GM18907 (cell line): ENCODE measurements around the gene LECT2.
A peak's percentile ranks its signal among the peaks of the same experiment; 100 is the strongest.

ENCODE experiments used
- ATAC-seq: cut with Tn5 transposase; IDR thresholded peaks from one replicate; pipeline ENCODE4 v1.9.1; 2021; ENCODE audit warnings: mild to moderate bottlenecking, moderate library complexity; ENCODE audit not compliant: unreplicated experiment

The LECT2 gene

DNA sequence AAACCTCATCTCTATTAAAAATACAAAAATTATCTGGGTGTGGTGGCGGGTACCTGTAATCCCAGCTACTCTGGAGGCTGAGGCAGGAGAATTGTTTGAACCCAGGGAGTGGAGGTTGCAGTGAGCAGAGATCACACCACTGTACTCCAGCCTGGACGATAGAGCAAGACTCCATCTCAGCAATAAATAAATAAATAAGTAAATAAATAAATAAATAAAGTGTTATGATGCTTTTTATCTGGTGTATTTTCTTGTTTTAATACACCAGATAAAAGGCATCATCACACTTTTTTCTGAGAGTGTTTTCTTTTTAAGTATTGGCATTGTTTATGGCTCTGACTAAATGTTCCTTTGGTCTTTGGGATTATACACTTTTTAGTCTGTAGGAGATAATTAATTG, 24.2 kb upstream of the LECT2 start:
- no peak for ATAC-seq

DNA sequence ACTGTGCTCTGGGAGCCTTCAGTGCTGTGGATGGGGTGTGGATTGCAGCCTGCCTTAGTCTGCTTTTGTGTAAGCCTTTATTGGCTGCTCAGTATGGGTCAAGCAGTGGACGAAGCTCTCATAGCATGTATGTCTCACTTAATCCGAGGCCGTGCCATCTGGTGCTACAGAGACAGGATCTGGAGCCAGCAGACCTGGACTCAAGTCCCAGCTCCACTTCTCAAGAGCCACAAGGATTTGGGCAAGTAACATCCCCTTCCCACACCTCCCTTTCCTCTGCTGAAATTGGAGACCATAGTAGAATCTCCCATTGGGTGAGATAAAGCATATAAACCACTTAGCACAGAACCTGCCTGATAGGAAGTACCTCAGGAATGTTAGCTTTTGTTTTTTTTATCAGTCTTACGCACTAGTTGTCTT, 23.4 kb upstream of the LECT2 start:
- ATAC-seq = no peak

DNA sequence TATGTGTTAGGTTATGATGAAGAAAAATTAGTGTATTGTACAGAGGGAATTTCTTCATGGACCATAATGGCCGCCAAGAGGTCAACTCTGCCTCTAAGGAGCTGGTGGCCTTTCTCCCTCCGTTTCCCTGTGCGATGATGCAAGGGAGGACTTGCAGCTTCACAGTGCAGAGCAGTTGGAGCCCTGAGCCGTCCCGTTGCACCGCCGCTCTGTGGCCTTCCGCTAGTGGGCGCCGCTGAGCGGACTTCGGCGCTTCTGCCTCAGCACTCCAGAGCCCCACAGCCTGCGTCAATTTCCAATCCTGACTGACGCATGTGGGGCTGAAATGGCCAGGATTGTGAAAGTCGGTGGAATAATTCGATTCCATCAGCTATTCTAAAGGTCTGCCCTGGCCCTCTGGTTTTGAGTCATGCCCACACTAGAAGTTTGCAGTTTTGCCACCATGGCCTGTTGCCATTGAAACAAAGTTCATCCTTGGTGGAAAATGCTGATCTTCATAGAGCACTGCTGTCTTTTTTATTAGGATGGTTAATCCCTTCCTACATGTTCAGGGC, 22.7 kb upstream of the LECT2 start:
- peak; percentile 67 for ATAC-seq

DNA sequence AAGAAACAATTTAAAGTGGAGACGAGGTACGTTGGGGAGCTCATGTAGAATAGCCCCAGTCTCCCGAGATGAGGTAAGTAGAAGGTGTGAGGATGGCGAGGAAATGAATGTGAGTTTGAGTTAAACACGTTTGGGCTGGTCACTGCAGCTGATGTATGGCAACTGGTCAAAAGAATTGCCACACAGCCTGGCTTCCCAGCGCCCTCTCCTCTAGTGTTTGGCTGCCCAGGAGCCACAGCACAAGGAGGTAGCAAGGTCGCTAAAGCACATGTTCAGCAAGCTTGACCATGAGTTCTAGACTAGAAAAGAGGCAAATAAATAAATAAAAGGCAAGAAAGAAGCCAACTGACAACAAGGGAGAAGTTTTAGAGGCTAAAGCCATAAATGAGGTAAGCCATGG, 21.4 kb upstream of the LECT2 start:
- ATAC-seq = no peak

DNA sequence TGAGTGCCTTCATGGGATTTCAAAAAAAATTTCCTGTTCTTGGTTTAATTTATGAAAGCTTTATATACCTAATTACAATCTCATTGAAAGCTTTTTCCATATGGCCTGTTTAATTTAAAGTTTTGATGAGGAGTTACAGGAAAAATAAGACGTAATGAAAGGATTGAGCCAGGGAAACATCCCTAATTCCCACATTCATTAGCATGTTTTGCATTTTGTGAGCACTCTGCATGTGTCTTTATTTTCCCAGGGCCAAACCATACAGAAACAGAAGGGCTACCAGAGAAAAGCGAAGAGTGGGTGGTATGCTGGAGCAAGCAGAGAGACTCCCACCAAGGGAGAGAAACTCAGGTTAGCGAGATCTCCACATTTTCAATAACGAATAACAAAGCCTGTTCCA, 20.3 kb upstream of the LECT2 start:
- no peak for ATAC-seq

DNA sequence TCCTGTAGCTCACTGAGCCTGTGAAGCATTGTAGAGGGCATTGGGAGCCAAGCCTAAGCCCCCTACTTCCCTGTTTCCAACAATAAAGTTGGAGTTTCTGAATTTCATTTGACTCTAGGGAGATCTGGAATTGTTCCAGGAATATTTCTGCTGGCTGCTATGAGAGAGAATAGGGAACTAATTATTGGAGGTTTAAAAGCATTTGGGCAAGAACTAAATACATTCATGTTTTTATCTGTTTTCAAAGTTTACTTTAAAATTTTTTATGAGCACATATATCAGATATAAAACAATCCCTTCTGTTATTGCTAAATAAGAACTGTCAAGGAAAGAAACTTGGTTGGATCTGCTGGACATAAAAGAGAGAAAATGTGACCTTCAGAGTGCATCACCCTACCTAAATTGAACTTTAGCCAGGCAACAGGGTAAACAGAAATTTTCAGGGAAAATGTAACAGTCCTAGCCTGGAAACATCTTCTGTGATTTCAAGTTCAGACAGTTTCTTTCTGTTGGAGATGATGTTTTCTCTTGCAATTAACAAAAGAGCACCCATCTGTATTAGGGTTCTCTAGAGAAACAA, 19.3 kb upstream of the LECT2 start:
- ATAC-seq = no peak

DNA sequence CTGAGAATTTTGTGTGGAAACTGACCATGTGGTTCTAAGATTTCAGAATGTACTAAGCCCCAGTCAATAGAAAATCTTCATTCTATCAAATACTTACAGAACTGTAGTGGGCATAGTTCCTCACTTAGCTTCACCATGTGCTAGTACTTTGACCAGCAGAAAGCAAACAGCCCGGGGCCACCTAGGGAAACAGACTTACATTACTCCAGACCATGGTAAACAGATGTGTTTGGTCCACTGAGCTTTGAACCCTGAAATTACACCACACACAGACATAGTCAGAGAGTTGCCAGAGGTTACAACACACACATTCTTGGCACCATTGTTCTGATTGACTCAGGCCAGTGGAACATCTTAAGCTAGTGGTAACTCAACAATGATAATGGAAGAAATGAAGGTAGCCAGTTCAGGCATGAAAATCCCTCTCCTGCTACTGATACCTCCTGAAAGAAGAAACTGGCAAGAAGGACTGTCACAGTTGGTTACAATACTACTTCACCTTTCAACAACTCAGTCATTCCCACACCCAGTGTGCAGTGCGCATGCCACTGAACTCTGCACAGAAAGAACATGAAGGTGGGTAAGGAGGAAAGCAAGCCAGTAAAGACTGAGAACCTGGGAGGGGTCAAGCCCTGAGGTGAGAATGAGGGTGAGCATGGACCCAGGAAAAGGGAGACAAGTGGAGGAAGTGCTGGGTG, 18.7 kb upstream of the LECT2 start:
- ATAC-seq = no peak

DNA sequence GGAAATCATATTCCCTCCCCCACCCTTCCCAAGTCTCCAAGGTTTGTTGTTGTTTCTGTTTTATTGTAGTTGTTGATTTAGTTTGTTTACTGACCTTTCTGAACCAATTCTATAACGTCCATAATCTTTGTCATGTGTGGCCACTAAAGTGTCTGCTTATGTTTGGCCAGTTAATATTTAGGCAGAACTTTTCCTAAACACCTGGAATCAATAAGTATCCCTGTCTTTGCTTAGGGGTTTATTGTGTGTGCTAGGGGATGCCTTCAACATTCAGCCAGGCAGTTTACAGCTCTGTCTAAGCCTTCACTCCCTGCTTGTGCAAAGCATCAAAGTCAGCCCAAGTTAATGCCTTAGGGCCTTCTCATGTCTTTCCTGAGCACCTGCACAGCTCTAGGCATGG, 16.9 kb upstream of the LECT2 start:
- ATAC-seq = no peak

DNA sequence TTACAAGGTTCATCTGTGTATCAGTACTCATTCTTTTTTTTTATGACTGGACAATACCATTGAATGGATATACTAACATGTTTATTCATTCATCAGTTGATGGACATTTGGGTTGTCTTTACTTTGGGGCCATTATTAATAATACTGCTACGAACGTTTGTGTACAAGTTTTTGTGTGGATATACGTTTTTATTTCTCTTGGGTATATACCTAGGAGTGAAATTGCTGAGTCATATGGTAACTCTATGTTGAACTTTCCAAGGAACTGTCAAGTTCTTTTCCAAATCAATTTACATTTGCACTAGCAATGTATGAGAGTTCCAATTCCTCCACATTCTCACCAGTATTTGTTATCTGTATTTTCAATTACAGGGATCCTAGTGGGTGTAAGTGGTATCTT, 12.0 kb upstream of the LECT2 start:
- ATAC-seq = no peak

DNA sequence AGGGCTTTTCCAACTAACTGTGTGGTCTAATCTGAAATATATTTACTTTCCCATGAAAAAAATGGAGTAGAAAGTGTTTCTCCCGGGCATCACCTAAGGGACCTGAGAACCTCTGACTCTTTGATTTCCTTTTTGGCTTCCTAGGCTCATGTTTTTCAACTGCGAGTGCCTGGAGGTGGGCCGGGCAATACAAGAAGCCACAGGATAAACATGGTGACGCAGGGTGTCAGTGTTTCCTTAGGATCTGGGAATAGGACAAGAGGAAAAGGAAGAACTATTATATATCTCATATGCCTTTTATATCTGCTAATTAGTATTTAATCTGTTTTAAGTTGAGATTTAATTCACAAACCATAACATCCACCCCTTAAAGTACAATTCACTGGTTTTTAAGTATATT, 11.4 kb upstream of the LECT2 start:
- no peak for ATAC-seq

DNA sequence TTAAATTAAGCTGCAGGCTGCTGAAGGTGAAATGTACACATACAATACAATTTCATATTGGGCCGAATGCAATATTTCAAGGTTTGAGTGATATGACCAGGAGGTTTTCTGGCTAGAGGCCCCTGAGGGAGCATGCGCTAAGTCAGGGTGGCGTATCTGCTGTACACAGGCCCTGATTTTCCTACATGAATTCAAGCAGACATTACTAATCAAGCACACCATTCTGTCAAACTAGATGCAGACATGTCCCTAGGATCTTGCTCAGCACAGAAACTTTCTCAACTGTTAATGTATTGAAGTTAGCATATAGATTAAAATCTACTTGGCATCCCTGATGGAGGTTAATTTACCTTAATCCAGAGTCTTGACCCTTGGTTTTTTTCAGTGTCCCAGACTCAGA, 10.7 kb upstream of the LECT2 start:
- ATAC-seq = no peak

DNA sequence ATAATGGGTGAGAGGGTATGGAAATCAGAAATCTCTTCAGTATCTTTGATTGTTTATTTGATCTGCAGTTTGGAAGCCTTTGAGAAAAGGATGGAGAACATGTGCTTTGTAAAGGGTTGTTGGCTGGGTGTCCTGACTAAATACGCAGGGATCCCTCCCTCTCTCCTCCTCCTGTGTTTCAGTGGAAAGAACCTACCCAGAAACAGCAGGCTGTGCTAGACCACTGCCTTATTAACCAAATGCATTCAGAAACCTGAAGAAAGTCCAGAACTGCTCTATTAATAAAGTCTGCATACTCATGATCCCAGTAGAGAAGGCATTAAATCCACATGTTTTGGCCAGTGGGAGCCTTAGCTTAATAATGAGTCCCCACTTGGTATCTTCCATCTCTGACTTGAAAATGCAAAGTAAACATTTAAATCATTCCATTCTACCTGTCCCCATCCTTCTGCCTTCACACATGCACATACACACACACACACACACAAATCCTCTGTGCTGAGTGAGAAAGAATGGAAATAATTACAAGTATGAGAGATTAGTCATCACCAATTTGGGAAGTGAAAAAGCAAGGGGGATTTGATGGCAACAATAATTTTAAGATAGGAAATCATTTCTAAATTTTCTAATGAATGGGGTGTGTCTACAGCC, 10.0 kb upstream of the LECT2 start:
- no peak for ATAC-seq

DNA sequence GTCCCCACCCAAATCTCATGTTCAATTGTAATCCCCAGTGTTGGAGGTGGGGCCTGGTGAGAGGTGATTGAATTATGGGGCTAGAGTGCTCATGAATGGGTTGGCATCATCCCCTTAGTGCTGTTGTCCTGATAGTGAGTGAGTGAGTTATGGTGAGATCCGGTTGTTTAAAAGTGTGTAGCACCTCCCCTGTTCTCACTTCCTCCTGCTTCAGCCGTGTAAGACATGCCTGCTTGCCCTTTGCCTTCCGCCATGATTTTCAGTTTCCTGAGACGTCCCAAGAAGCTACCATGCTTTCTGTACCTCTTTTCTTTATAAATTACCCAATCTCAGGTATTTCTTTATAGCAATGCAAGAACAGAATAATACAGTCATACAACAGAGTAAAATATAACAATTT, 742 bp upstream of the LECT2 start:
- ATAC-seq = no peak

DNA sequence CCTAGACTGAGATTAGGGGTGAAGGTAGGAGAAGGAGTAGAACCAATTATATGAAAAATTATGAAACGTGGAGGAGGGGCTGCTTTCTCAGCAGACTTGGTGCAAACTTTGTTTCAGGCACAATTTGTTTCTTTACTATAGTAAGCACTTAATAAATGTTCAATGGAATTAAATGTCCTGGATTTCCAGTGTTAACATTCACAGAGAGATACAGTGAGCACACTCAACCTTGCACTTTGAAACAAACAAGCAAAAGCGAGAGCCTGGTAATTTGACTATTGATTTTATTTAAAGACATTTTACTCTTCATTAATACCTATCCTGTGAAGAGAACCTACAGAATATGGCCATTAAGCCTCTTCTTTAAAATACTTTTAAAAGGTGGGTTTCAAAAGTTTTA, 933 bp downstream of the LECT2 start:
- ATAC-seq = no peak

DNA sequence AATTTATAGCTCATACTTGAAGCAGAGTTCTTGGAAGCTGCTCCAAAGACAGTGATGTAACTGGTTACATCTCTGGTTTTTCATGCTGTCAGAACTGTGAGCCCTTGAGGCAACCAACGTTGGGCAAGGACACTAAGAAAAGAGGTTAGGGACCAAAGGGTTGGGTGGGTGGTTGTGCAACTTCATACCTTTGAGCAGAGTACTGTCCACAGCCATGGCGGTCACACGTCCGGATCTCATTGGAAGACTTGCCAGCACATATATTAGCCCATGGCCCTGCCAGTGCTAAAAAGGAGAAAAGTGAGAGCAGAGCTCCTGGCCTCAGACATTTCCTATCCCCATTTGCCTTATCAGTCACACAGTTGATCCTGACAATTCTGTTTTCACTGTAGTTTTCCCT, 2.1 kb downstream of the LECT2 start:
- ATAC-seq = no peak

DNA sequence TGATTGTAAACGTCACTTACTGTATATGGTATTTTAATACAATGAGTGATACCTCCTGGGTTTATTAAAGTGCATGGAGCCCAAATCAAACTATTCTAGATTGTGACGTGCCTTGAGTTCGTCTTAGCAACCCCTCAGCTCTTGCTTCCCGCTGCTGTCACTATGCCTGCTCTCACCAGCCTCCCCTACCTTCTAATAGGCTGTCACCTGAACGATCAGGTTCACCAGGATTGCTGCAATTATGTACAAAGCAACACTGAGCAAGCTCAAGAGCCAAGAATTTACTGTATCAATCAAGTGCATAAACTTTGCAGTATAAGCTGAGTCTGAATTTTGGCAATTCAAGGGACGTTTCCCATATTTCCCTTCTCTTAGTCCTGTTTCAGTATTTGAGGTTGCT, 3.0 kb downstream of the LECT2 start:
- no peak for ATAC-seq

DNA sequence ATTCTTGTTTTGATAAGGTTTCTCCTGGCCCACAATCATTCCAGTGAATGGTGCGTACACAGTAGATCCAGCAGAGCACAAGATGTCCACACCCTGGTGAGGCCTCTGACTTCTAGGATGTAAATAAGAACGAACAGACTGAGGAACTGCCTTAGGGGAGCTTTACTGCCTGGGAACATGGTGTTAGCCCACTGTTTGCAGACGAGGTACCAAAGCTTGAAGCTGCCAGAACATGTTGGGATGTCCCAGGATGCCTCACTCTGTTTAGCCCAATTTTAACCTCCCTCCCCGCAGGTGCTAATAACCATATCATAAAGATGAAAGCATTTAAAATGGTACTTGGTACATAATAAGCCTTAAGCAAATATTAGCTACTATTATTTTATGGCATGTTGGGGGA, 3.5 kb downstream of the LECT2 start:
- no peak for ATAC-seq

DNA sequence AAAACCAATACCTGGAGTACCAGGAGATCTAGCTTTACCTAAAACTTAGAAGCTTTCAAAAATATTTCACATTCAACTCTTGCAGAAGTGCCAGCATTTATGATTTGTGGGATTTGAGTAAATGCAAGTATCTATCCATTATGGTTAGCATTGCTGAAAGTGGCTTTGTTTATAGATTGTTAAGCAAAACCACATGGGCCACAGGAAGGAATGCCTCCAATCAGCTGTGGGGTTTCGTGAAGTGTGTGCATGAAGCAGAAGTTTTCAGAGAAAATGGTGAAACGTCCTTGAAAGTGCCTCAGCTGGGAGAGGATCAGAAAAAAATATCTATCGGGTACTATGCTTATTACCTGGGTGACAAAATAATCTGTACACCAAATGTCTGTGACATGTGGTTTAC, 4.2 kb downstream of the LECT2 start:
- ATAC-seq = no peak

DNA sequence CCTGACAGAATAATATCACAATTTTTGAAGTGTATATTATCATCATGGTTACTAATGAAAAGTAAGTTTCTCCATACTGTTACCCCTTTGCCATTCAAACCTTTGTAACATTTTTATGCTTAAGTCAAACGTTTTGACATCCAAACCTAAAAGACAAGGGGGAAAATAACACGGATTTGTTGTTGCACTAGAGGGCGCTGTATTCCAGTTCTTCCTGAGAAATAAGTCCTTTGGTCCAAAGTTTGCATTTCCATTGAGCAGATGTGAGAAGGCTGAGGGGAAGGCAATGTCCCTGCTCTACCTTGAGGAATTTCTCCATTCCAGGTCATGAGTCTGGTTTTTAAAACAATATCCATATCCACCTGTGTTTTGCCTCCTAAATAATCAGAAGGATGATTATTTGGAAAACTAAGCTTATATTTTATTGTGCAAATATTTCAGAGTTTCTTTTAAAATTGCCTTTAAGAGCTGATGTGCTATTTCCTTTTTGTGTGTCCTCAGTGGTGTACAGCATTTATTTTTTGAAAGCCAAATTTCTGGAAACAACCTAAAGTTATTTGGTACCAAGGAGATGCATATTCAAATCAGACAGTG, 9.7 kb downstream of the LECT2 start:
- no peak for ATAC-seq

DNA sequence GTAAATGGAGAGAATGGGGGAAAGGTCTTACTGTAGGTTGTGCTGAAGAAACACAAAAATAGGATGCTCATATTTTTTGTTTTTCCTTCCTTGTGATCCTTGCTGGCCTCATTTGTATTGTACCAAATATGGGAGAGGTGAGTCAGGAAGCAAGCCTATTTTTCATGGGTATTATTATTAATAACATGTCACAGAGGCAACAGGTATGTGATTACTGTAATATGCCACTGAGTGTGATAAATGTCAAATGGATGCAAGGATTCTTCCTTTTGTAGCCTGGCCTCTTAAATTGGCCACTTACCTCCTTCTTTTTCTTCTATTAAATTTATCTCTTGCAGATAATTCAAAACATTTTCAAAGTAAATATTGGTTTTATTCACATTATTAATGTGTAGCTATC, 10.2 kb downstream of the LECT2 start:
- no peak for ATAC-seq

DNA sequence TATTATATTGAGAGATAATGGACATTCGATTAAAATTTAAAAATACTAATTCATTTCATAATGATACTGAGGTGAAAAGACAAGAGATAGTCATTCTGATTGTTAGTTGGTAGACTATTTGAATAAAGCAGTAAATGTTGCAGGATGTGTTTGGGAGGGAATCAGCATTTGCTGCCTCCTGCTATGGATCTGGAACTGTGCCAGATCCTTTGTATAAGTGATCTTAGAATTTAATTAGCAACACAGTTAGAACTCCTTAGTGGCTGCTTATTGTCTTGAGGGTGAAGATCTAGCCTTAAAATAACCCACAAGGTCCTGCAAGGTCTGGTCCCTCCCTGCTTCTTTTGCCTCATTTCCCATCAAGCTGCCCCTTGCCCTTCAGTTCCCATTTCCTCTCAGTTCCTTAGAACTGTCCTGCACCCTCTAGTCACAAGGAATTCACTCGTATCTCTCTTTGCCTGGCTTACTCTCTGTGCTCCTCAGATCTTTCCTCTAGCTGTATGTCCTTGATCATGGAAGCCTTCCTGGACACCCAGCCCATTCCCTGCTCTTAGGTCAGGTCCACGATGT, 12.5 kb downstream of the LECT2 start:
- ATAC-seq = no peak

DNA sequence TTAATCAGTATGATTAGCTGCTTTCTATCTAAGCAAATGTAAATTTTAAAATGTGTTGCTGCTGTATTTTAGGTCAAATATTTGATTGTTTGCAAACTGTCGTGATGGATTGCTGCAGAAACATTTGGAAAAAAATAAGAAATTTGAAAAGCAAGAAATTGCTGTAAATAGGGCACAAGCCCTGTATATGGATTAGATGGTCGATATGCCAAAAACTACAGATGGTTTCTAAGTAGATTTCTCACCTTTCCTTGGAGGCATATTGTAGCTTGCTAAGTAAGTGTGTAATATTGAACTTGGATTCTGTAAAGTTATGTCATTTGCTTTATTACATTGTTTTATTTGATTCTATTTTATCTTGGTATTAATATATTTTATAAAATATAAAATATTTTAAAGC, 13.1 kb downstream of the LECT2 start:
- no peak for ATAC-seq
